Activated CD4-positive, alpha-beta T cell treated with anti-CD3 and anti-CD28 coated beads for 48 hours (primary cell): ENCODE measurements around the gene SPP1.
"Not testable (repeated sequence)": the region's sequence is repeated elsewhere in the genome, so short reads cannot be mapped to it uniquely, and the experiment has no call there.

Source experiments
- DNase-seq: peaks from one replicate; pipeline ENCODE4 v3.0.0-alpha.2; 2020

SPP1 gene

GRCh38 chr4:87975466-87975865, at the start of gene SPP1:
Gene SPP1 (plus strand): TSS chr4:87975714. CDS start chr4:87976896, 1,182 bp downstream.
- DNase-seq, result peak; percentile 23

GRCh38 chr4:87926554-87927098, 48.9 kb upstream of the SPP1 start:
- DNase-seq, result no peak

- DNase-seq, result no peak
Observed at GRCh38 chr4:87930629-87931028, 44.9 kb upstream of the SPP1 start.

- DNase-seq, result no peak
Observed at GRCh38 chr4:87931932-87932331, 43.6 kb upstream of the SPP1 start.

- no peak for DNase-seq
Observed at GRCh38 chr4:87932718-87933141, 42.8 kb upstream of the SPP1 start.

- no peak for DNase-seq
Observed at GRCh38 chr4:87933337-87933736, 42.2 kb upstream of the SPP1 start.

DNA sequence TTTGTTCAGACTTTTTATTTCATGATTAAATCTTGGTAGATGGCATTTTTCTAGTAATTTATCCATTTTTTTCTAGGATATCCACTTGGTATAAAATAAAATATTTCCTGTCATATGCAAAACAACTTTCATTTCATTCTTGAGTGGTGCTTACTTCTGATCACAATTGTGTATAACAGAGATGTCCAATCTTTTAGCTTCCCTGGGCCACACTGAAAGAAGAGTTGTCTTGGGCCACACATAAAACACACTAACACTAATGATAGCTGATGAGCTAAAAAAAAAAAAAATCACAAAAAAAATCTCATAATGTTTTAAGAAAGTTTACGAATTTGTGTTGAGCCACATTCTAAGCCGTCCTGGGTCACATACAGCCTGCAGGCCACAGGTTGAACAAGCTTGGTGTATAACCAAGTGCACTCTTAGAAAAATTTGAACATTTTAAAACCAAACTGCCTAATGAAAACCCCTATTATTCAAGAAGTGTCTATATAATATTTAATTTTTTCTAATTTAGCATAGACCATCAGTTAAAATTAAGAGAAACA, 41.3 kb upstream of the SPP1 start:
- DNase-seq, result no peak

- DNase-seq, result no peak
Observed at GRCh38 chr4:87934973-87935372, 40.5 kb upstream of the SPP1 start.

- not testable (repeated sequence) for DNase-seq
Observed at GRCh38 chr4:87935954-87936353, 39.6 kb upstream of the SPP1 start.

GRCh38 chr4:87937523-87937922, 38.0 kb upstream of the SPP1 start:
- DNase-seq, result no peak

DNA sequence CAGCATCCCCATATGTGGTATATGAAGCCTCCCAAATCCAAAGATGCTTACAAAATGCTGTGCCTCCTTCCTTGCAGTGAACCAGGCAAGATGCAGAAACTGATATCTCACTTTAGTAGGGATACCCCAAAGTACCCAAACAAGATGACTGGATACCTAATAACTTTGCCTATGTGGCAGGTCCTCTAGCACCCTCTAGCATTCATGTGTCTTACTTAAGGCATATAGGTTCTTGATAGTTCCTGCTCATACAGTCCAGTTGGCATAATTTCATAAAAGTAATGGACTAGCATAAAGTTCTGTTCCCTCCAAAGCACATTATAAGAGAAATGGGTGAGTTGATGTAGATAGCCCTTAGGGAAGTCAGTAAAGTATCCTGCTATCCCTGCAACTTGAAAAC, 36.8 kb upstream of the SPP1 start:
- no peak for DNase-seq

DNA sequence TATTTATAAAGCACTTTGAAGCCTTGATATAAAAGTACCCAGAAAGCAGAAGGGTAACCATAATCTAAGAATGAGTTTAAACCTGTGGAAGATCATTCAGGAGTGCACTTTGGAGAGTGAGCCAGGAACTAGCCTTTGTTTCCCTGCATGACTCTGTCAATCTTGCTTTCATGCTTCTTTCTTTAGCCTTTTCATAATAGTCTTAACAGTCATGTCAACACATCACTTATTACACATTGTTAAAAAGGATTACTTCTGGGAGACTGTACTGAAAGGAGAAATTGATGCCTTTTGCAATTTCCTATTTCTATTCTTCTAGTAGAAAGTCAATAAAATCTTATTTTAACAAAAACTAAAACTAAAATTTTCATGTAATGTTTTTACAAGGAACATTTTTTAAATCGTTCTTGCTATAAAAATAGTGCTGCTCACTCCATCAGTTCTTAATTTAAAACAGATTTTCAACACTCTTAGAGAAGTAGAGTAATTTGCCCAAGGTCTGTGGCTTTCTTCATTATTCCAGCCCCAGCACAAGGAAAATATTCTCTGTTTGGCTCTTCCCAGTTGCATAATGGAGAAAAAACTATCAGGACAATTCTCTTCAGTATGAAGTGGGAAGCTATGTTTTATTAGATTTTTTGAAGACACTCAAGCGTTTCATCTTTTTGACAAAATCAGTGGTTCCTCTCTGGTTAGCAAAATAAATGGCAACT, 35.4 kb upstream of the SPP1 start:
- no peak for DNase-seq

- not testable (repeated sequence) for DNase-seq
Observed at GRCh38 chr4:87940809-87941208, 34.7 kb upstream of the SPP1 start.

DNA sequence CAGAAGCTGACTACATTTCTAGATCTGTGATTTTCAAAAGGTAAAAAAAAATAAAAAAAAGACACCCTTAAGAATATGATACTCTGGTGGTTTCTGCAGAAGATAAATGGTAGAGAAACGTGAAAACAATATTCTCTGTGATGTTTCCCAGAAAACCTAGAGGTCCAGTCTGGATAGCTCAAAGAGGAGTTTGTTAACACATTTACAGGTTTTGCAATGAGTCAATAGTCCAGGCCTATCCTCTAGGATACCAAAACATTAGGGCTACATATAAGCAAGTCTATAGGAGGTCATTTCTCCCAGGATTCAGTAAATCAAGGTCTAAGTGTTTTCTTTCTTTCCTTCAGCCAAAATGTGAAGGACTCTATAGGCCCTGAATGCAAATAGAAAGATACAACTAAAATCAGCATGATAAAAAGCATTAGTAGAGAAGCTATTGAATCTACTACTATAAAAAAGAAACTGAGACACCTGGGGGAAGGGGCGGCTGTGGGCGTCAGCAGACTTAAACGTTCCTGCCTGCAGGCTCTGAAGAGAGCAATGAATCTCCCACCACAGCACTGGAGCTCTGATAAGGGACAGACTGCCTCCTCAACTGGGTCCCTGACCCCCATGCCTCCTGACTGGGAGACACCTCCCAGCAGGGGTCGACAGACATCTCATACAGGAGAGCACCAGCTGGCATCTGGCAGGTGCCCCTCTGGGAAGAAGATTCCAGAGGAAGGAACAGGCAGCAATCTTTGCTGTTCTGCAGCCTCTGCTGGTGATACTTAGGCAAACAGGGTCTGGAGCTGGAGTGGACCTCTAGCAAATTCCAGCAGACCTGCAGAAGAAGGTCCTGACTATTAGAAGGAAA, 33.7 kb upstream of the SPP1 start:
- no peak for DNase-seq

- no peak for DNase-seq
Observed at GRCh38 chr4:87943660-87944149, 31.8 kb upstream of the SPP1 start.

- no peak for DNase-seq
Observed at GRCh38 chr4:87944967-87945366, 30.5 kb upstream of the SPP1 start.

GRCh38 chr4:87946766-87947165, 28.7 kb upstream of the SPP1 start:
- DNase-seq, result no peak

- DNase-seq, result no peak
Observed at GRCh38 chr4:87947381-87948160, 27.9 kb upstream of the SPP1 start.

DNA sequence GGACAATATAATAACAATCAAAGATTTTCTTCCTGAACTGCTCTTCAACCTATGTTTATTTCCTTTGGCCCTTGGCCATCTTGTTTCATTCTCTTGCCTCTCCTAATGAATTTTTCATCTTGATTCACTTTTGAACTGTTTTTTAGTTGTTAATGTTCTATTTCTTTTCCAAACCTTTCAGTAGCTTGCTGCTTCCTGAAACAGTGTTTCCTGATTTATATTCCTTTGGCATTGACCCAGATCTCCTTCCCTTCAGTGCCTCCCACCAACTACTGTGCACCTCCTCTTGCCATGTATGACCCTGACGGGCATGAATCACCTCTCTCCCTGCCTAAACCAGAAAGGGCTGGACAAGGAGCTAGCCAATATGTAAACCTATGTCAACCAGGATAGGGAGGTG, 25.6 kb upstream of the SPP1 start:
- DNase-seq, result no peak

- no peak for DNase-seq
Observed at GRCh38 chr4:87950493-87950892, 25.0 kb upstream of the SPP1 start.

GRCh38 chr4:87950936-87951511, 24.5 kb upstream of the SPP1 start:
- DNase-seq, result no peak

- no peak for DNase-seq
Observed at GRCh38 chr4:87953826-87954225, 21.7 kb upstream of the SPP1 start.
